ENCODE measurements around the gene NPHS2. TPM values are rescaled to one million over a fixed set of nuclear protein-coding genes. Genes with fewer than 3 reads are reported as not detected.
A peak's percentile ranks its signal among the peaks of the same experiment; 100 is the strongest.

The NPHS2 gene
- total and polyA plus RNA-seq, 2 of the 4 experiments (the other 2 are of a cell fraction): not detected

DNA sequence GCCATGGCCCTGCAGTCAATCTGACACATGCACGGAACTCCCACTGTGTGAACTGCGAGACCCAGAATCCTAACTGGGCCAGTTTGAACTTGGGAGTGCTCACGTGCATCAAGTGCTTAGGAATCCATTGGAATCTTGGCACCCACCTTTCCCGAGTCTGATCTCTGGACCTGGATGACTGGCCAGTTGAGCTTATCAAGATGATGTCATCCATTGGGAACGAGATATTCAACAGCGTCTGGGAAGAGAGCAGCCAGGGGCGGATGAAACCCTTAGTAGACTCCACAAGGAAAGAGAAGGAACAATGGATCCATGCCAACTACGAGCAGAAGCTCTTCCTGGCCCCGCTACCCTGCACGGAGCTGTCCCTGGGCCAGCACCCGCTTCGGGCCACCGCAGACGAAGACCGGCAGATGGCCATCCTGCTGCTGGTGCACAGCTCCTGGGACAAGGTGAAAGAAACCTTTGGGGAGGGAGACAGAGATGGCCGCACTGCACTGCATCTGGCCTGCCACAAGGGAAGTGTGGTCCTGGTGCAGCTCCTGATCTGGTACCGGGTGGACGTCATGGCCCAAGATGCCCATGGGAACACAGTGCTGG is 12.8 kb upstream of the NPHS2 start:
- Histone ChIP-seq H3K4me1 (ENCODE audit: control insufficient read depth, insufficient read depth, low read length) (no peaks in the 10 kb centered on the region), H3K56ac (ENCODE audit: extremely low read depth, insufficient read depth, low read length) (no peak overlapping the region), H2BK20ac (ENCODE audit: low read depth, low read length) (no peak overlapping the region), H3K9me1 (ENCODE audit: insufficient read depth, low read length) (no peaks in the 10 kb centered on the region), H3K9ac (ENCODE audit: low read depth, low read length) (no peak overlapping the region), H3K23ac (ENCODE audit: low read depth, low read length) (no peak overlapping the region), H4K20me1 (ENCODE audit: insufficient read depth, low read length) (no peaks in the 10 kb centered on the region), H3K18ac (ENCODE audit: low read depth, low read length) (no peak overlapping the region), H3K4me2 (ENCODE audit: low read depth, low read length) (no peak overlapping the region), H3K36me3 (ENCODE audit: control insufficient read depth, insufficient read depth, low read length) (no peaks in the 10 kb centered on the region), H2AFZ (replicated peaks; ENCODE audit: low read length, poor library complexity) (peak overlapping the region; percentile 14), H4K8ac (ENCODE audit: low read depth in 2 of 2, low read length in 2 of 2) (no peak overlapping the region), H3K4me3 (ENCODE audit: insufficient read depth, low read depth, low read length) (no peak overlapping the region), H2AK5ac (ENCODE audit: low read depth, low read length) (no peak overlapping the region), H4K91ac (ENCODE audit: insufficient read depth, low read depth, low read length) (no peak overlapping the region), H3K4ac (ENCODE audit: low read depth, low read length) (no peak overlapping the region), H2BK15ac (ENCODE audit: low read depth, low read length) (no peak overlapping the region), H2BK120ac (ENCODE audit: low read depth, low read length) (no peak overlapping the region), H2BK5ac (ENCODE audit: low read depth, low read length, poor library complexity, severe bottlenecking) (no peak overlapping the region), H2AK9ac (replicated peaks; ENCODE audit: low read depth, low read length, poor library complexity) (no peak overlapping the region), H3K27ac (ENCODE audit: insufficient read depth, low read length) (no peak overlapping the region), H3K14ac (replicated peaks; ENCODE audit: low read depth, low read length) (no peak overlapping the region), H3K27me3 (ENCODE audit: control insufficient read depth, insufficient read depth, low read length) (peaks cover 36% of the 10 kb centered on the region), H3K9me3 (ENCODE audit: control insufficient read depth, insufficient read depth, low read length) (peaks cover 2% of the 10 kb centered on the region; the same call in 1 of the 2 replicates), H4K5ac (ENCODE audit: low read depth, low read length) (no peak overlapping the region), H3K79me1 (ENCODE audit: low read depth in 1 of 2, low read length in 2 of 2) (no peaks in the 10 kb centered on the region)
- dilution Hi-C loops (cut with HindIII; ENCODE audit: low sequenced_read_pairs, unreplicated experiment) (no loop called here), in situ Hi-C loops (cut with MboI; ENCODE audit: low sequenced_read_pairs) (loop anchor here (25.0 kb wide), 1 partner anchor 326 kb away; no protein-coding TSS in a partner anchor), intact Hi-C loops (cut with micrococcal nuclease) (no loop called here)
- 73% methylated on average over 6 of the region's 18 CpGs; no CpG with 5 or more reads in 1 of the 2 experiments for WGBS, 2 experiments (ENCODE audit: extremely low coverage in 2 of 2, insufficient read length in 1 of 2)
- ChIA-PET CTCF (no interaction called here), POLR2A (ENCODE audit: unreplicated experiment) (no interaction called here)
- TF ChIP-seq, protein P1, sequence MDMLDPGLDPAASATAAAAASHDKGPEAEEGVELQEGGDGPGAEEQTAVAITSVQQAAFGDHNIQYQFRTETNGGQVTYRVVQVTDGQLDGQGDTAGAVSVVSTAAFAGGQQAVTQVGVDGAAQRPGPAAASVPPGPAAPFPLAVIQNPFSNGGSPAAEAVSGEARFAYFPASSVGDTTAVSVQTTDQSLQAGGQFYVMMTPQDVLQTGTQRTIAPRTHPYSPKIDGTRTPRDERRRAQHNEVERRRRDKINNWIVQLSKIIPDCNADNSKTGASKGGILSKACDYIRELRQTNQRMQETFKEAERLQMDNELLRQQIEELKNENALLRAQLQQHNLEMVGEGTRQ (IDR thresholded peaks at IDR 0.05; ENCODE audit: low read depth, low read length): no peak
- TF ChIP-seq SMC3 (IDR thresholded peaks at IDR 0.05; ENCODE audit: low read depth, low read length) (no peak), RAD21 (IDR thresholded peaks at IDR 0.05; ENCODE audit: low read length) (no peak), NFE2L2 (IDR thresholded peaks at IDR 0.05; ENCODE audit: low read depth, low read length) (no peak), BHLHE40 (IDR thresholded peaks at IDR 0.05; ENCODE audit: low read depth, low read length) (no peak), MXI1 (IDR thresholded peaks at IDR 0.05; ENCODE audit: borderline replicate concordance, low read depth, low read length) (no peak), CEBPB (IDR thresholded peaks at IDR 0.05; ENCODE audit: low read depth, low read length) (no peak), RFX5 (IDR thresholded peaks at IDR 0.05; ENCODE audit: low read depth, low read length) (no peak), CHD1 (IDR thresholded peaks at IDR 0.05; ENCODE audit: low read depth, low read length) (no peak), MAZ (IDR thresholded peaks at IDR 0.05; ENCODE audit: borderline replicate concordance, low read depth, low read length) (no peak), FOS (IDR thresholded peaks at IDR 0.05; ENCODE audit: low read depth, low read length) (no peak), RCOR1 (IDR thresholded peaks at IDR 0.05; ENCODE audit: insufficient replicate concordance, low read length) (no peak), MAFK (IDR thresholded peaks at IDR 0.05; ENCODE audit: low read depth, low read length) (no peak), POLR2A (IDR thresholded peaks at IDR 0.05; ENCODE audit: low read depth, low read length) (no peak)
- TF ChIP-seq, protein P2, sequence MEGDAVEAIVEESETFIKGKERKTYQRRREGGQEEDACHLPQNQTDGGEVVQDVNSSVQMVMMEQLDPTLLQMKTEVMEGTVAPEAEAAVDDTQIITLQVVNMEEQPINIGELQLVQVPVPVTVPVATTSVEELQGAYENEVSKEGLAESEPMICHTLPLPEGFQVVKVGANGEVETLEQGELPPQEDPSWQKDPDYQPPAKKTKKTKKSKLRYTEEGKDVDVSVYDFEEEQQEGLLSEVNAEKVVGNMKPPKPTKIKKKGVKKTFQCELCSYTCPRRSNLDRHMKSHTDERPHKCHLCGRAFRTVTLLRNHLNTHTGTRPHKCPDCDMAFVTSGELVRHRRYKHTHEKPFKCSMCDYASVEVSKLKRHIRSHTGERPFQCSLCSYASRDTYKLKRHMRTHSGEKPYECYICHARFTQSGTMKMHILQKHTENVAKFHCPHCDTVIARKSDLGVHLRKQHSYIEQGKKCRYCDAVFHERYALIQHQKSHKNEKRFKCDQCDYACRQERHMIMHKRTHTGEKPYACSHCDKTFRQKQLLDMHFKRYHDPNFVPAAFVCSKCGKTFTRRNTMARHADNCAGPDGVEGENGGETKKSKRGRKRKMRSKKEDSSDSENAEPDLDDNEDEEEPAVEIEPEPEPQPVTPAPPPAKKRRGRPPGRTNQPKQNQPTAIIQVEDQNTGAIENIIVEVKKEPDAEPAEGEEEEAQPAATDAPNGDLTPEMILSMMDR (conservative IDR thresholded peaks at IDR 0.05; ENCODE audit: low read depth, low read length): no peak
- TF ChIP-seq, protein P3, sequence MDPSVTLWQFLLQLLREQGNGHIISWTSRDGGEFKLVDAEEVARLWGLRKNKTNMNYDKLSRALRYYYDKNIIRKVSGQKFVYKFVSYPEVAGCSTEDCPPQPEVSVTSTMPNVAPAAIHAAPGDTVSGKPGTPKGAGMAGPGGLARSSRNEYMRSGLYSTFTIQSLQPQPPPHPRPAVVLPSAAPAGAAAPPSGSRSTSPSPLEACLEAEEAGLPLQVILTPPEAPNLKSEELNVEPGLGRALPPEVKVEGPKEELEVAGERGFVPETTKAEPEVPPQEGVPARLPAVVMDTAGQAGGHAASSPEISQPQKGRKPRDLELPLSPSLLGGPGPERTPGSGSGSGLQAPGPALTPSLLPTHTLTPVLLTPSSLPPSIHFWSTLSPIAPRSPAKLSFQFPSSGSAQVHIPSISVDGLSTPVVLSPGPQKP (IDR thresholded peaks at IDR 0.05; ENCODE audit: borderline replicate concordance, low read depth, low read length): no peak
- no TSS peak for BruUV-seq (replicated peaks)
- ATAC-seq (ENCODE audit: low read depth): no peak
- DNase-seq: no peak

Data from IMR-90 (cell line).